Endothelial cell of umbilical vein (primary cell): ENCODE results near the gene TAF10. TPM values are rescaled to one million over a fixed set of nuclear protein-coding genes. Genes with fewer than 3 reads are reported as not detected.

Experiments
- BruUV-seq: library from RNA; stranded (reverse); fragments of 400-500 nt; replicated peaks from 2 replicates; lab custom pipeline; 2021; lab: Mats Ljungman, UMichigan
- CTCF ChIA-PET: fragments of 300-600, 350-600 bp; sonication (Branson Sonifier 250); formaldehyde crosslinking; loops from one replicate; lab custom pipeline; 2021; ENCODE audit warnings: antibody characterized with exemption, inconsistent platforms; lab: Charles Lee
- POLR2A ChIA-PET: fragments of 300-600, 350-600 bp; sonication (Branson Sonifier 250); formaldehyde crosslinking; loops from one replicate; lab custom pipeline; 2021; ENCODE audit warnings: antibody characterized with exemption, inconsistent platforms; lab: Charles Lee
- DNase-seq: peaks from one replicate; pipeline ENCODE4 v3.0.0-alpha.2; 2011; ENCODE audit warnings: low read depth, low spot score
- FAIRE-seq: peaks from 2 replicates; lab custom pipeline; 2011; peaks lifted over from hg19 to GRCh38; lab: Jason Lieb, UNC
- H2AFZ ChIP-seq: 2 replicates; pipeline ENCODE4 v1.6.0; 2012; ENCODE audit warnings: low read depth, low read length, control low read depth, inconsistent platforms
- H3K27ac ChIP-seq: 2 replicates; pipeline ENCODE4 v1.5.1; 2011; ENCODE audit warnings: low read depth, mild to moderate bottlenecking, control low read depth, low read length, moderate library complexity; ENCODE audit not compliant: insufficient read depth
- H3K27me3 ChIP-seq, 2 experiments: 2 replicates each; pipeline versions ENCODE4 v1.6.0 to v1.6.1; 2011; ENCODE audit warnings: low read length in 2 of 2, mixed read lengths in 1 of 2; ENCODE audit not compliant: control insufficient read depth in 2 of 2, insufficient read depth in 2 of 2
- H3K36me3 ChIP-seq, 2 experiments: 2 replicates in 1 of 2; 3 replicates in 1 of 2; pipeline ENCODE4 v1.5.1; 2011; ENCODE audit warnings: low read length in 2 of 2, mild to moderate bottlenecking in 1 of 2, moderate library complexity in 1 of 2; ENCODE audit not compliant: control insufficient read depth in 2 of 2, insufficient read depth in 2 of 2; ENCODE audit errors: extremely low read depth in 1 of 2
- H3K4me1 ChIP-seq: 3 replicates; pipeline ENCODE4 v1.5.1; 2011; ENCODE audit warnings: mild to moderate bottlenecking, low read length; ENCODE audit not compliant: control insufficient read depth, insufficient read depth; ENCODE audit errors: extremely low read depth
- H3K4me2 ChIP-seq: 2 replicates; pipeline ENCODE4 v1.6.1; 2011; ENCODE audit warnings: low read length, control low read depth, mixed read lengths; ENCODE audit not compliant: insufficient read depth
- H3K4me3 ChIP-seq, 3 experiments: fragments of 200-600 bp in 1 of 3; sonication (generic), shearing (Covaris generic) in 1 of 3; replicated peaks in 1 of 3; 2 replicates each; pipeline ENCODE4 v1.5.1; 2011 to 2016; ENCODE audit warnings: control low read depth in 3 of 3, low read length in 3 of 3, mild to moderate bottlenecking in 2 of 3, inconsistent platforms in 1 of 3, low read depth in 1 of 3, moderate library complexity in 1 of 3; ENCODE audit not compliant: insufficient read depth in 1 of 3
- H3K79me2 ChIP-seq: 2 replicates; pipeline ENCODE4 v1.6.0; 2012; ENCODE audit warnings: low read length, inconsistent platforms; ENCODE audit not compliant: control insufficient read depth, insufficient read depth
- H3K9ac ChIP-seq: replicated peaks from 2 replicates; pipeline ENCODE3; 2011; ENCODE audit warnings: low read length, control low read depth; ENCODE audit not compliant: insufficient read depth; ENCODE audit errors: extremely low read depth
- H3K9me1 ChIP-seq: replicated peaks from 3 replicates; pipeline ENCODE4 v1.6.0; 2011; ENCODE audit warnings: mild to moderate bottlenecking, low read length; ENCODE audit not compliant: control insufficient read depth, insufficient read depth; ENCODE audit errors: extremely low read depth
- H3K9me3 ChIP-seq: replicated peaks from 2 replicates; pipeline ENCODE4 v1.5.1; 2012; ENCODE audit warnings: low read length, inconsistent platforms; ENCODE audit not compliant: control insufficient read depth, insufficient read depth
- H4K20me1 ChIP-seq: replicated peaks from 2 replicates; pipeline ENCODE3; 2011; ENCODE audit warnings: mild to moderate bottlenecking, low read length; ENCODE audit not compliant: control insufficient read depth, insufficient read depth; ENCODE audit errors: extremely low read depth
- EZH2 ChIP-seq: IDR thresholded peaks from 2 replicates; pipeline ENCODE4 v1.6.1; 2012; ENCODE audit warnings: borderline replicate concordance, low read depth, mild to moderate bottlenecking, moderate library complexity, low read length, inconsistent platforms; ENCODE audit not compliant: severe bottlenecking
- FOS ChIP-seq: IDR thresholded peaks from 2 replicates; pipeline ENCODE4 v1.6.1; 2011; ENCODE audit warnings: mild to moderate bottlenecking, low read length, moderate library complexity, borderline replicate concordance; ENCODE audit not compliant: insufficient read depth
- GATA2 ChIP-seq: IDR thresholded peaks from 2 replicates; pipeline ENCODE4 v1.7.0; 2011; ENCODE audit warnings: low read depth, mild to moderate bottlenecking, moderate library complexity, mixed read lengths, low read length; ENCODE audit not compliant: insufficient read length, insufficient read depth
- JUN ChIP-seq: IDR thresholded peaks from 2 replicates; pipeline ENCODE4 v1.6.1; 2011; ENCODE audit warnings: borderline replicate concordance, low read depth; ENCODE audit not compliant: insufficient read length, insufficient read depth
- MYC ChIP-seq: IDR thresholded peaks from one replicate; pipeline ENCODE4 v1.6.1; 2011; ENCODE audit warnings: mild to moderate bottlenecking, low read depth, low read length
- POLR2A ChIP-seq: IDR thresholded peaks from 2 replicates; pipeline ENCODE4 v1.6.1; 2012; ENCODE audit warnings: low read depth, mild to moderate bottlenecking, control low read depth, low read length
- POLR2AphosphoS5 ChIP-seq: IDR thresholded peaks from 2 replicates; pipeline ENCODE4 v1.6.1; 2012; ENCODE audit warnings: low read depth, mild to moderate bottlenecking, control low read depth, low read length, moderate library complexity; ENCODE audit not compliant: insufficient read depth
- dilution Hi-C: fragments of 300-500 bp; cut with MboI; formaldehyde crosslinking; loops from one replicate; pipeline ENCODE4 v1.15.0; 2019; ENCODE audit warnings: low sequenced_read_pairs; ENCODE audit not compliant: extremely low pct_ligation_motif_present
- intact Hi-C: fragments of 100-400 bp; cut with micrococcal nuclease; formaldehyde crosslinking; loops from one replicate; pipeline ENCODE4 v1.10.0; 2022
- polyA plus RNA-seq, 4 experiments: library from polyadenylated mRNA; depleted of rRNA in 3 of 4; stranded (reverse) in 3 of 4; unstranded in 1 of 4; fragments of >200 nt; gene quantifications; 2 replicates each; pipeline versions ENCODE4 v1.2.1 to v1.2.3, GENCODE V29; 2011 to 2012; ENCODE audit warnings: missing spikeins in 1 of 4
- total RNA-seq: library from RNA; stranded (reverse); gene quantifications from 2 replicates; pipeline ENCODE4 v1.2.3, GENCODE V29; 2021
- TF ChIP-seq, protein P1 (sequence below), 2 donors: IDR thresholded peaks; 1 replicate in 1 of 2; 2 replicates in 1 of 2; pipeline ENCODE4 v1.5.1; 2011; ENCODE audit warnings: low read length in 2 of 2, mild to moderate bottlenecking in 2 of 2, moderate library complexity in 2 of 2, control low read depth in 1 of 2, inconsistent platforms in 1 of 2, low read depth in 1 of 2; ENCODE audit not compliant: insufficient read depth in 1 of 2; ENCODE audit errors: extremely low read depth in 1 of 2
- TF ChIP-seq, protein P2 (sequence below): IDR thresholded peaks from 2 replicates; pipeline ENCODE4 v1.6.1; 2011; ENCODE audit not compliant: insufficient read depth, insufficient read length

Gene TAF10
- total and polyA plus RNA-seq, 2 donors (not counting 3 experiments of a cell fraction or from before 2014, with no cell fraction given): 86.2 to 149 TPM

DNA sequence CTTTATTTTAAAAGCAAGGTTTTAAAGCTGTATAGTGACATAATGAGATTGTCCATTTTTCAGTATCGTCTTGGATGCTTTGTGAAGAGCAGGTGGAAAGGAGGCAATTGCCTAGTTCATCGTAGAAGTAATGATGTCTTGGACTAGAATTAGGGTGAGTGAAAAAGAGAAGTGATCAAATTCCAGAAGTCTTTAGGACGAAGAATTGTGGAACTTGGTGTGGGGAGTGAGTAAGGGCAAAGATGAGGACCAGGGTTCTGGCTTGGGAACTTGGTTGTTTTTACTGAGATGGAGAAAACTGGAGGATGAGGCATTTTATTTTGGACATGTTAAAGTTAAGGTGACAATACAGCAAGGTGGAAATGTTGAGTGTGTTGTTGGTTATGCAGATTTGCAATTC, 7.2 kb downstream of the TAF10 start:
- BruUV-seq: no TSS peak
- TF ChIP-seq FOS (no peak), GATA2 (no peak), POLR2A (no peak), EZH2 (no peak), MYC (no peak), POLR2AphosphoS5 (no peak), JUN (no peak)
- TF ChIP-seq, protein P1, sequence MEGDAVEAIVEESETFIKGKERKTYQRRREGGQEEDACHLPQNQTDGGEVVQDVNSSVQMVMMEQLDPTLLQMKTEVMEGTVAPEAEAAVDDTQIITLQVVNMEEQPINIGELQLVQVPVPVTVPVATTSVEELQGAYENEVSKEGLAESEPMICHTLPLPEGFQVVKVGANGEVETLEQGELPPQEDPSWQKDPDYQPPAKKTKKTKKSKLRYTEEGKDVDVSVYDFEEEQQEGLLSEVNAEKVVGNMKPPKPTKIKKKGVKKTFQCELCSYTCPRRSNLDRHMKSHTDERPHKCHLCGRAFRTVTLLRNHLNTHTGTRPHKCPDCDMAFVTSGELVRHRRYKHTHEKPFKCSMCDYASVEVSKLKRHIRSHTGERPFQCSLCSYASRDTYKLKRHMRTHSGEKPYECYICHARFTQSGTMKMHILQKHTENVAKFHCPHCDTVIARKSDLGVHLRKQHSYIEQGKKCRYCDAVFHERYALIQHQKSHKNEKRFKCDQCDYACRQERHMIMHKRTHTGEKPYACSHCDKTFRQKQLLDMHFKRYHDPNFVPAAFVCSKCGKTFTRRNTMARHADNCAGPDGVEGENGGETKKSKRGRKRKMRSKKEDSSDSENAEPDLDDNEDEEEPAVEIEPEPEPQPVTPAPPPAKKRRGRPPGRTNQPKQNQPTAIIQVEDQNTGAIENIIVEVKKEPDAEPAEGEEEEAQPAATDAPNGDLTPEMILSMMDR (IDR thresholded peaks at IDR 0.05; ENCODE audit: extremely low read depth in 1 of 2, insufficient read depth in 1 of 2, low read depth in 1 of 2, low read length in 2 of 2): no peak
- TF ChIP-seq, protein P2, sequence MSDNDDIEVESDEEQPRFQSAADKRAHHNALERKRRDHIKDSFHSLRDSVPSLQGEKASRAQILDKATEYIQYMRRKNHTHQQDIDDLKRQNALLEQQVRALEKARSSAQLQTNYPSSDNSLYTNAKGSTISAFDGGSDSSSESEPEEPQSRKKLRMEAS: no peak
- Histone ChIP-seq H3K36me3 (peaks cover 31 to 35% of the 10 kb centered on the region in 2 experiments), H3K9me3 (no peaks in the 10 kb centered on the region), H3K9me1 (no peaks in the 10 kb centered on the region), H3K27me3 (no peaks in the 10 kb centered on the region), H3K9ac (peak overlapping the region; percentile 79), H3K27ac (peak overlapping the region; percentile 83), H2AFZ (no peak overlapping the region), H3K4me2 (peak overlapping the region; percentile 91), H4K20me1 (peaks cover under 1% of the 10 kb centered on the region), H3K4me1 (peaks cover 54% of the 10 kb centered on the region), H3K4me3 (peak overlapping the region; percentile 62 to 97 (median 90)), H3K79me2 (peaks cover 83% of the 10 kb centered on the region)
- intact Hi-C loops (loop anchor here (1.0 to 2.0 kb wide), 5 partner anchors 14 to 282 kb away; no protein-coding TSS in a partner anchor), dilution Hi-C loops (no loop called here)
- POLR2A ChIA-PET: interaction anchor here (0.8 to 1.4 kb wide), 2 partner anchors 14 to 31 kb away, joined by 3 to 6 read pairs; partner anchors contain the start of gene TPP1
- CTCF ChIA-PET: interaction anchor here (0.6 to 7.7 kb wide), 19 partner anchors 8 to 226 kb away, joined by 3 to 122 read pairs (median 6); partner anchors contain the start of genes ARFIP2, DCHS1, MRPL17 and TAF10
- FAIRE-seq (no peak), DNase-seq (peak; percentile 25)
